Astrocyte (in vitro differentiated cells and primary cell): ENCODE measurements around the gene LASP1. TPM values are rescaled to one million over a fixed set of nuclear protein-coding genes. Genes with fewer than 3 reads are reported as not detected.

Experiments used
- DNase-seq: peaks from one replicate; pipeline ENCODE4 v3.0.0-alpha.2; 2010; ENCODE audit warnings: low read depth
- FAIRE-seq: peaks from 2 replicates; lab custom pipeline; 2011; peaks lifted over from hg19 to GRCh38; lab: Jason Lieb, UNC
- H2AFZ ChIP-seq: 2 replicates; pipeline ENCODE4 v1.6.0; 2012; ENCODE audit warnings: low read depth, low read length, inconsistent platforms
- H3K27ac ChIP-seq: 2 replicates; pipeline ENCODE4 v1.5.1; 2011; ENCODE audit warnings: low read depth, low read length, inconsistent platforms
- H3K27me3 ChIP-seq: 2 replicates; pipeline ENCODE4 v1.6.0; 2011; ENCODE audit warnings: low read length, inconsistent platforms; ENCODE audit not compliant: insufficient read depth
- H3K36me3 ChIP-seq: 2 replicates; pipeline ENCODE4 v1.5.1; 2011; ENCODE audit warnings: low read length, inconsistent platforms; ENCODE audit not compliant: insufficient read depth
- H3K4me1 ChIP-seq: 2 replicates; pipeline ENCODE4 v1.5.1; 2011; ENCODE audit warnings: low read length, inconsistent platforms; ENCODE audit not compliant: insufficient read depth
- H3K4me2 ChIP-seq: 2 replicates; pipeline ENCODE4 v1.6.0; 2012; ENCODE audit warnings: low read length, inconsistent platforms
- H3K4me3 ChIP-seq: 2 replicates; pipeline ENCODE4 v1.5.1; 2011; ENCODE audit warnings: low read depth, mild to moderate bottlenecking, low read length, inconsistent platforms; ENCODE audit not compliant: insufficient read depth
- H3K79me2 ChIP-seq: 2 replicates; pipeline ENCODE4 v1.6.0; 2012; ENCODE audit warnings: mild to moderate bottlenecking, low read length, inconsistent platforms; ENCODE audit not compliant: insufficient read depth
- H3K9ac ChIP-seq: 2 replicates; pipeline ENCODE4 v1.6.0; 2012; ENCODE audit warnings: mild to moderate bottlenecking, low read length, inconsistent platforms
- H3K9me3 ChIP-seq: 2 replicates; pipeline ENCODE4 v1.5.1; 2012; ENCODE audit warnings: low read depth, mild to moderate bottlenecking, low read length, inconsistent platforms; ENCODE audit not compliant: insufficient read depth
- H4K20me1 ChIP-seq: 2 replicates; pipeline ENCODE4 v1.6.0; 2012; ENCODE audit warnings: low read length, inconsistent platforms; ENCODE audit not compliant: insufficient read depth
- H3K27ac Mint-ChIP-seq: one replicate; pipeline ENCODE4 v1.8.0; 2021; ENCODE audit warnings: mild to moderate bottlenecking, mixed read lengths; ENCODE audit not compliant: unreplicated experiment
- H3K27me3 Mint-ChIP-seq: one replicate; pipeline ENCODE4 v1.8.0; 2021; ENCODE audit warnings: low read depth, mixed read lengths; ENCODE audit not compliant: unreplicated experiment
- H3K36me3 Mint-ChIP-seq: one replicate; pipeline ENCODE4 v1.8.0; 2021; ENCODE audit warnings: low read depth, mixed read lengths; ENCODE audit not compliant: unreplicated experiment
- H3K4me1 Mint-ChIP-seq: one replicate; pipeline ENCODE4 v1.8.0; 2021; ENCODE audit warnings: low read depth, mixed read lengths; ENCODE audit not compliant: unreplicated experiment
- H3K4me3 Mint-ChIP-seq: one replicate; pipeline ENCODE4 v1.8.0; 2021; ENCODE audit warnings: mild to moderate bottlenecking, moderate library complexity, mixed read lengths; ENCODE audit not compliant: unreplicated experiment
- H3K9me3 Mint-ChIP-seq: one replicate; pipeline ENCODE4 v1.8.0; 2021; ENCODE audit warnings: mild to moderate bottlenecking, mixed read lengths; ENCODE audit not compliant: unreplicated experiment
- CTCF ChIP-seq: IDR thresholded peaks from 2 replicates; pipeline ENCODE4 v1.5.1; 2011; ENCODE audit warnings: low read depth, mild to moderate bottlenecking, inconsistent platforms, low read length, moderate library complexity; ENCODE audit not compliant: insufficient read depth
- EZH2 ChIP-seq: IDR thresholded peaks from 2 replicates; pipeline ENCODE4 v1.6.1; 2012; ENCODE audit warnings: mild to moderate bottlenecking, low read length, inconsistent platforms; ENCODE audit not compliant: insufficient read depth
- total RNA-seq: library from RNA; stranded (reverse); gene quantifications from 2 replicates; pipeline ENCODE4 v1.2.1, GENCODE V29; 2021

The LASP1 gene
- total RNA-seq, 1 donor from 2014 or later, result 421 TPM

GRCh38 chr17:38882870-38883269 is 13.0 kb downstream of the LASP1 start:
- TF ChIP-seq EZH2, result no peak
- no peak overlapping the region for H3K27ac ChIP-seq
- H3K36me3 ChIP-seq, result peaks cover 37% of the 10 kb centered on the region
- peaks cover 98% of the 10 kb centered on the region for H4K20me1 ChIP-seq
- peaks cover 87% of the 10 kb centered on the region for H3K79me2 ChIP-seq
- FAIRE-seq (no peak), DNase-seq (no peak)
- peaks cover 70% of the 10 kb centered on the region for H3K4me1 ChIP-seq
- Mint-ChIP-seq H3K36me3 (peaks cover 22% of the 10 kb centered on the region), H3K27me3 (no peaks in the 10 kb centered on the region), H3K4me3 (peak overlapping the region; percentile 60), H3K4me1 (peaks cover 86% of the 10 kb centered on the region), H3K27ac (peak overlapping the region; percentile 75), H3K9me3 (no peaks in the 10 kb centered on the region)
- no peak overlapping the region for H3K4me3 ChIP-seq
- peak overlapping the region; percentile 60 for H3K4me2 ChIP-seq
- H3K9ac ChIP-seq, result no peak overlapping the region
- H3K27me3 ChIP-seq, result no peaks in the 10 kb centered on the region
- no peak overlapping the region for H2AFZ ChIP-seq
- H3K9me3 ChIP-seq, result no peaks in the 10 kb centered on the region

GRCh38 chr17:38883592-38884526 is 14.0 kb downstream of the LASP1 start:
- peak; percentile 47 for DNase-seq
- Mint-ChIP-seq H3K36me3 (peaks cover 17% of the 10 kb centered on the region), H3K27me3 (no peaks in the 10 kb centered on the region), H3K4me3 (peak overlapping the region; percentile 74), H3K27ac (peak overlapping the region; percentile 49), H3K4me1 (peaks cover 78% of the 10 kb centered on the region), H3K9me3 (no peaks in the 10 kb centered on the region)
- TF ChIP-seq EZH2, result no peak
- TF ChIP-seq CTCF, result no peak
- H3K79me2 ChIP-seq, result peaks cover 87% of the 10 kb centered on the region
- H2AFZ ChIP-seq, result no peak overlapping the region
- H3K27me3 ChIP-seq, result no peaks in the 10 kb centered on the region
- peaks cover 98% of the 10 kb centered on the region for H4K20me1 ChIP-seq
- peak overlapping the region; percentile 60 for H3K4me2 ChIP-seq
- no peaks in the 10 kb centered on the region for H3K9me3 ChIP-seq
- no peak overlapping the region for H3K4me3 ChIP-seq
- H3K27ac ChIP-seq, result no peak overlapping the region
- peak overlapping the region; percentile 4 for H3K9ac ChIP-seq
- peaks cover 27% of the 10 kb centered on the region for H3K36me3 ChIP-seq
- H3K4me1 ChIP-seq, result peaks cover 63% of the 10 kb centered on the region
- no peak for FAIRE-seq

- Histone ChIP-seq H4K20me1 (peaks cover 99% of the 10 kb centered on the region), H2AFZ (no peak overlapping the region), H3K27ac (no peak overlapping the region), H3K9ac (no peak overlapping the region), H3K79me2 (peaks cover 98% of the 10 kb centered on the region), H3K9me3 (no peaks in the 10 kb centered on the region), H3K36me3 (peaks cover 27% of the 10 kb centered on the region), H3K4me3 (no peak overlapping the region), H3K27me3 (no peaks in the 10 kb centered on the region), H3K4me1 (peaks cover 55% of the 10 kb centered on the region), H3K4me2 (peak overlapping the region; percentile 9)
- Mint-ChIP-seq H3K36me3 (peaks cover 14% of the 10 kb centered on the region), H3K9me3 (no peaks in the 10 kb centered on the region), H3K27ac (no peak overlapping the region), H3K4me1 (peaks cover 71% of the 10 kb centered on the region), H3K4me3 (peak overlapping the region; percentile 77), H3K27me3 (no peaks in the 10 kb centered on the region)
- no peak for DNase-seq
- no peak for TF ChIP-seq CTCF
- TF ChIP-seq EZH2, result no peak
- FAIRE-seq, result no peak
Observed at GRCh38 chr17:38885044-38885727, 15.3 kb downstream of the LASP1 start.
